ENCODE data around the gene DNAJC11.
A peak's percentile ranks its signal among the peaks of the same experiment; 100 is the strongest.

Gene DNAJC11

GRCh38 chr1:6585841-6586240 lies 115.8 kb downstream of the DNAJC11 start:
- H3K27me3 ChIP-seq, result no peaks in the 10 kb centered on the region
- peaks cover 28 to 50% (median 38%) of the 10 kb centered on the region in 3 donors for H3K36me3 ChIP-seq
- TF ChIP-seq CTCF (IDR thresholded peaks at IDR 0.05), result no peak
- H3K4me1 ChIP-seq, result peaks cover 0 to 78% (median 65%) of the 10 kb centered on the region in 4 donors
- DNase-seq, result no peak
- no peaks in the 10 kb centered on the region for H3K9me3 ChIP-seq
- H3K27ac ChIP-seq, result peak overlapping the region in 1 of 2 donors; percentile 31
- H3K4me3 ChIP-seq, result no peak overlapping the region
- intact Hi-C loops (cut with DNase I; ENCODE audit: low total_unique reads), result loop anchor here (10.0 kb wide), 1 partner anchor 49 kb away; no protein-coding TSS in a partner anchor

GRCh38 chr1:6585081-6585722 lies 116.4 kb downstream of the DNAJC11 start:
- Histone ChIP-seq H3K9me3 (no peaks in the 10 kb centered on the region), H3K27me3 (no peaks in the 10 kb centered on the region), H3K4me1 (peaks cover 0 to 78% (median 65%) of the 10 kb centered on the region in 4 donors), H3K27ac (peak overlapping the region in 1 of 2 donors; percentile 31), H3K4me3 (no peak overlapping the region), H3K36me3 (peaks cover 23 to 44% (median 31%) of the 10 kb centered on the region in 3 donors)
- intact Hi-C loops (cut with DNase I; ENCODE audit: low total_unique reads), result loop anchor here (10.0 kb wide), 1 partner anchor 50 kb away; no protein-coding TSS in a partner anchor
- DNase-seq, result no peak
- no peak for TF ChIP-seq CTCF (IDR thresholded peaks at IDR 0.05)

All from tibial artery (tissue), 4 donors.